OCI-M2 (cell line): ENCODE results near the gene AGAP3.

Experiments used
- DNase-seq: peaks from one replicate; lab custom pipeline; 2025; ENCODE audit not compliant: unreplicated experiment; lab: John Stamatoyannopoulos, UW

Gene AGAP3

GRCh38 chr7:151134743-151135524, 48.7 kb downstream of the AGAP3 start:
- DNase-seq, result no peak

- no peak for DNase-seq
Measured at GRCh38 chr7:151135525-151135845, 49.2 kb downstream of the AGAP3 start.

DNA sequence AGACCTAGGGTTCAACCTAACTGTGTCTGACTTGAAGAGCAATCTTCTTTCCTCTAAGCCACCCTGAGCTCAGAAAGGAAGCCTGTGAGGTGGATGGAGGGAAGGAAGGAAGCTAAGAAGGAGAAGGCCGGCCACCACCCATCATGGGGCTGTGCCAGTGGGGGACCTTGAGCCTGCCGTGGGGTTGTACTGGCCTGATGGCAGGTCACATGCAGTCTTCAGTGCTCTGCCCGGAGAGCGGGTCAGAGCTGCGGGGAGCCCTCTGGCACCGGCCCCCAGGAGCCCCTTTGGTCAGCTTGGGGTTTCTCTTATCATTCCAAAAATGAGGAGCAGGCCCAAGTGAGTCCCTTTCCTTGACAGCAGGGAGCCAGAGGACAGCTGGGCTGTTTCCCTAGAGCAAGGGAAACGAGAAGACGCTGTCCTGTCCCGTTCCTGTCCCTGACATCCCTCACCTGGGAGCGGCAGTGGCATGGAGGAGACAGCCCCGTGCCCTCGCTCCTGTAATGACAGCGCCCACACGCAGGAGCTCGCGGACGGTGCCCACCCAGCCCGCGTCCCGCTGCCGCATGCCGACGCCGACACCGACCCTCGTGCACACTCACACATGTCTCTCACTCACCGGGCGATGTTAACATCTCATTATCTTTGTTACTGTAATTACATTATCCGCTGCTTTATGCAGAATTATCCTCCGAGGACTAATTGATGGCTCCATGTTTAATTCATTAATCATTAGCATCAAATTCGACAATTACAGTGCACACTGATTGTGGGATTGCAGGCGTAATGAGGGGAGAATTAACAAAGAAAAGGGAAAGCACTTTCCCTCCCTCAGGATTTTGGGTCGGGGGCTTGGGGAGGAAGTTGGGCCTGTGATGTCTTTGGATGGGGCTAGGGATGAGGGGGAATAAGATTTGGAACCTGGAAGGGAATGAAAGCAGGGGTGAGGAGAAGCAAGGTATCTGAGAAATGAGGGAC, 49.9 kb downstream of the AGAP3 start:
- no peak for DNase-seq

DNA sequence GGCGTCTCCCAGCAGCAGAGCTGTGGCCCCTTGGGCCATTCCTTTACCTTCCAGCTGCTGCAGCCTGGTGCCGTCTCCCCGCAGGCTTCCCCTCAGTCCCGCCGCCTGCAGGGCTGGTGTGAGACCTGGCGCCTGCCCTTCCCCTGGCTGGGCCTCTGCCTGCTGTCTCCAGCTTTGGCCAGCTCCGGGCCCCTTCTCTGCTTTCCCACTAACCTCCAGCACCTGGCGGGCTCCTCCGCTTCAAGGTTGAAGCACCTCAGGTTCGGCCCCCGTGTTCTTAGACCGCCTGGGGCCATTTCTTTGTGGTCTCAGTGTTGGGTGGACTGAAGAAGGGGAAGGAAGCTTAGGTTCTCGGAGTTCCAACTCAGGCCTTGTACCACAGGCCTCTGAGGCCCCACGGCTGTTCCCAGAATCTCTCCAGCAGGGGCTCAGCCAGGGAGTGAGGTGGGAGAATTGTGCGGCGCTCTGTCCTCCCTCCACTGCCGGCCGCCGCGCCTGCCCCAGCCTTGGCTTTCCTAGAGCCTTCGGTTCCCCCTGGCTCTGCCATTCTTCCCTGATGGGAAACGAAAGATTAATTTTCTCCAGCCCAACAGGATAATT, 50.9 kb downstream of the AGAP3 start:
- no peak for DNase-seq

- no peak for DNase-seq
Measured at GRCh38 chr7:151137791-151138152, 51.5 kb downstream of the AGAP3 start.

GRCh38 chr7:151138153-151138851, 52.0 kb downstream of the AGAP3 start:
- DNase-seq, result no peak

DNA sequence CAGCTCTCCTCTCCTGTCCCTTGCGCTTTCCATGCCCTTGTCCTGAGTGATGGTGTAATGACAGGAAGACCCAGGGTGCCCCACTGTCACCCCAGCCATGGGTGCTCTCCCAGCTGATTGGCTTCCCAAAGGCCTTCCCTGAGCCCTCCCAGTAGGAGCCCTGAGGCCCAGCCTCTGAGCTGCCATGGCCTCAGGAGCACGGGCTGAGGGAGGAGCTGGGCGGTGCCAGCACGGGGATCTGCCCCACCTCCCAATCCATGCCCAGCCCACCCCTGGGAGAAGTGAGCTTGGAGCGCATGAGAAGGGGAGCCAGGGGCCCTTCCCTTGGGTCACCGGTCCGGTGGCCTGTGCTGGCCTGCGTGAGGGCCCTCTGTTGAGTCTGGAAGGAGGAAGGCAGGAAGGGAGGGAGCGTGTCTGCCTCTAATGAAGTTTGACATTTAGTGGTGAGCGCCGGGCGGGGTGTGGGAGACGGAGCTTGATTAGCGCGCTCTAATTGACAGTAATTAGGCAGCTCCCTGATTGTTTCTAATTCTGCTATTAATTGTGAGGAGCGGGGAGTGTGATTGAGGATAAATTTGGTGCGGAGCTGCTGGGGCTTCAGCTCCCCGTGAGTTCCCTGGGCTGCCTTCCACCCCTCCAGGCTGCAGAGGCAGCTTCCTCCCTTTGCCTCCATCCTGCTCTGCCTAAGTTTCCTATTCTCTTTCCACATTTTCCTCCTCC, 53.0 kb downstream of the AGAP3 start:
- DNase-seq, result no peak

- DNase-seq, result no peak
Measured at GRCh38 chr7:151139791-151140190, 53.5 kb downstream of the AGAP3 start.

GRCh38 chr7:151140826-151141225, 54.6 kb downstream of the AGAP3 start:
- DNase-seq, result no peak

GRCh38 chr7:151141311-151141854, 55.1 kb downstream of the AGAP3 start:
- DNase-seq, result no peak

GRCh38 chr7:151141855-151142685, 55.8 kb downstream of the AGAP3 start:
- DNase-seq, result no peak

GRCh38 chr7:151142686-151143040, 56.4 kb downstream of the AGAP3 start:
- no peak for DNase-seq

DNA sequence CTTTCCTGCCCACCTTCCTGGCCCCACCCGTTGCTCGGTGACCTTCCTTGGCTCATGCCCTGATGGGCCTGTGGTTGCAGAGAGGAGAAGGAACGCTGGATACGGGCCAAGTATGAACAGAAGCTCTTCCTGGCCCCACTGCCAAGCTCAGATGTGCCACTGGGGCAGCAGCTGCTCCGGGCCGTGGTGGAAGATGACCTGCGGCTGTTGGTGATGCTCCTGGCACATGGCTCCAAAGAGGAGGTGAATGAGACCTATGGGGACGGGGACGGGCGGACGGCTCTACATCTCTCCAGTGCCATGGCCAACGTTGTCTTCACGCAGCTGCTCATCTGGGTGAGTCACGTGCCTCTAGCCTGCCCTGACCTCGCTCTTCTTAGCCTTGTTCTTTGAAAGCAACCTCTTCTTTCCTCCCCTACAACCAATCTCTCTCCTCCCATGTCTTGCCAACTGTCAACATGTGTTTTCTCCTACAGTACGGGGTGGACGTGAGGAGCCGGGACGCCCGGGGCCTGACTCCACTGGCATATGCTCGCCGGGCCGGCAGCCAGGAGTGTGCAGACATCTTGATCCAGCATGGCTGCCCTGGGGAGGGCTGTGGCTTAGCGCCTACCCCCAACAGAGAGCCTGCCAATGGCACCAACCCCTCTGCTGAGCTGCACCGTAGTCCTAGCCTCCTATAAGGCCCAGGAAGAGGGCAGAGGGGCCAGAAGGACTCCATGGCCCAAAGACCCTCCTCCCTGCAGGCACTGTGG, 57.2 kb downstream of the AGAP3 start:
- no peak for DNase-seq

DNA sequence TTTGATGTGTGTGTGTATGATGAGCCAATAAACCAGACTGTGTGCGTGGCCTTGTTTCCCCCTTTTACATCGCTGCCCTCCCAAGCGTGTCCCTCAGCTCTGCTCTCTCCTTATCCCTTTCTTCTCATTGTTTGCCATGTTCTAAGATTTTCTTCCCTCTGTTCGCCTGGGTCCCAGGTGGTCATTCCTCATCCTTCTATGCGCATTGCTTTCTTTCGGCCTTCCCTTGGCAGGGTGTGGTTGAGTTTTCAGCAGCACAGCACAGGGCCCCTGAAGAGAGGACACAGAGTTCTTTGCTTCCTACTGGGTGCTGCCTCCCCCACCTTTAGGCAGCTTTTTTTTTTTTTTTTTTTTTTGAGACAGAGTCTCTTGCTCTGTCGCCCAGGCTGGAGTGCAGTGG, 58.1 kb downstream of the AGAP3 start:
- no peak for DNase-seq

GRCh38 chr7:151146761-151147160, 60.5 kb downstream of the AGAP3 start:
- no peak for DNase-seq

DNA sequence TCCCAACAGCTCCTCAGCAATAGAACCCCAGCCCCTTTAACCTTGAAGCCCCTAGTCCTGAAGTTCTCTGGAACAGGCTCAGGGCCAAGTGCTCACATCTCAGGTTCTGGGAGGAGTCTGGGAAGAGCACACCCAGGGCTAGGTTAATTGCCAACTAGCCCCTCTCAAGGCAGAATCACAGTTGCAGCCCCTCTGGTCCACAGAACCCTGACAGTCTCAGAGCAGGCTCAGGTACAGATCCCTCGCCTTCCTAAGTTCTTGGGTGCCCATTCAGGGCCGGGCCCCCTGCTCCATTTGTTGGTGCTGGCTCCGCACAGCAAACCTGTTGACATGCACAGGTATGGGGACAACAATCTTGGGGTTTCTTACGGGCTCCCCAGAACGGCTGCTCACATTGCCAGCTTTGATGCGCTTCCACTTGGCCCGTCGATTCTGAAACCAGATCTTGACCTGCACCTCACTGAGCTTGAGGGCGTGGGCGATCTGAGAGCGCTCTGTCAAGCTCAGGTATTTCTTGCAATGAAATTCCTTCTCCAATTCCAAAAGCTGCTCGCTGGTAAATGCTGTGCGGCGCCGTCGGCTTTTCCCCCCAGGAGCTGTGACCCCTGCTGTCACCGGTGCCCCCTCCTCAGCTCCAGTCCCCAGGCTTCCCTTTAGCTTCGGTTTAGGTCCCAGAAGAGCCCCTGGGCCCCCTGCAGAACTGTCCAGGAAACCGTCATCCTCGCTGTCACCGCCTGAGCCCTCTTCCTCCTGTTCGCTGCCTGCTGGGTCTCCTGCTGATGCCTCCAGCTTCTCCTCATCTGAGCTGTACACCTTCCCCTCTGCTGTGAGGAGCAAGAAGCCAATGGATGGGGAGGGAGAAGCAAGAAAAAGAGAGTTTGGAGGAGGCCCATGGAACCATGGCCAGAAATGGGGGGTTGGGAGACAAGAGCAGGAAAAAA, 62.3 kb downstream of the AGAP3 start:
- no peak for DNase-seq

DNA sequence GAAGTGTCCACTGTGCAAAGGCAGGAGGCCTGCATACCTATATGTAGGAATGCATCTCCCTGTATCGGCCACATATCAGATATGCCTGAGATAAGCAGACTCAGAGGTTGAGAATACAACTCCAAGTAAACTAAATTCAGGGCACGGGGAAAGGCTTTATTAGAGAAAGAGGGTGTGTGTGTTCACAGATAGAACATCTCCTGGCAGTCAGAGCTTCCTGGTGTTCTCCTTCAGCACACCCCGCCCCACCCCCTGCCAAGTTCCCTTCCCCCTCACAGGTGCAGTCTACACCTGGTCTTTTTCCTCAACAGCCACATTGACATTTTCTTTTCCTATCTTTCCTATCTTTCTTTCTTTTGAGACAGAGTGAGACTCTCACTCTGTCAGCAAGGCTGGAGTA, 64.1 kb downstream of the AGAP3 start:
- no peak for DNase-seq
